ENCODE results near the gene PSMG3.

The PSMG3 gene

GRCh38 chr7:1569833-1570632 is at the start of gene PSMG3:
Gene PSMG3, minus strand, starts transcription at chr7:1570032. Its CDS starts 693 bp downstream, at chr7:1569339.
- peak; percentile 92 for DNase-seq (ENCODE audit: low read depth)

- DNase-seq (ENCODE audit: low read depth), result no peak
Observed at GRCh38 chr7:1618475-1618874, 48.6 kb upstream of the PSMG3 start.

DNA sequence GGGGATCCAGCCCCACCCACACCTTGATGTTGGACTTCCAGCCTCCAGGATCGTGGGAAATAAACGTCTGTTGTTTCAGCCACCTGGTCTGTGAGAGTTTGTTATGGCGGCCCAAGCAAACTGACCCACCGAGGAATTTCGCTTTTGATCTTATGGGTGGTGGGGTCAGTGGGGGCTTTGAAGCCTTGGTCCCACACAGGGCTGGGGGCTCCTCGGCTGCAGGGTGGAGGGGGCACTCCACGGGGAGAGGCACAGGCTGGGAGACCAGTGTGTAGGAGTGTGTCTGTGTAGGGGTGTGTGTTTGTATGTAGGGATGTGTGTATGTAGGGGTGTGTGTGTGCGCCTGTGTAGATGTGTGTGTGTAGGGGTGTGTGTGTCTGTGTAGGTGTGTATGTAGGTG is 48.1 kb upstream of the PSMG3 start:
- DNase-seq (ENCODE audit: low read depth), result no peak

- no peak for DNase-seq (ENCODE audit: low read depth)
Observed at GRCh38 chr7:1616741-1617140, 46.9 kb upstream of the PSMG3 start.

DNA sequence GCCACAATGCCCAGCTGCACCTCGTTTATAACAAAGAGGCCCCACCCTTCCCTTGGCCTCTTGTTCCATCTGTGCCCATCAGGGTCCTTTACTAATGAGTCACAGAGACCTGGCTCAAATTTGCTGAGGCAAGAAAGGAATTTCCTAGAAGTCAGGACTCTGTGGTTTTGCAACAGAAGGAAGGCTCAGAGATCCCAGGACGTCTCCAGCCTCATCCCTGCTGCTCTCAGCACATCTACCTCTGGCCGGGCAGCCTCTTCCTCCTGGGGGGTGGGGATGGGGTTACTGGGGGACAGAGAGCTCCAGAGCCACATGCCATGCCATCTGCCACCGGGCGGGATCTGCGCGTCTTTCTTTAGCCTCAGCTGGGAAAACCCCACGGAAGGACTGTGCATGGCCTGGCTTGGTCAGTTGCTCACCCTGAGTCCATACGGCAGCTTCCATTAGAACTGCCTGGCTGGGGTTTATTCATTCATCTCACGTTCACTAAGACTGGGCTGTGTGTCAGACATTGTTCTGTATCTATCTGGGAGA is 41.9 kb upstream of the PSMG3 start:
- no peak for DNase-seq (ENCODE audit: low read depth)

GRCh38 chr7:1610678-1611302 is 41.0 kb upstream of the PSMG3 start:
- DNase-seq (ENCODE audit: low read depth), result no peak

DNA sequence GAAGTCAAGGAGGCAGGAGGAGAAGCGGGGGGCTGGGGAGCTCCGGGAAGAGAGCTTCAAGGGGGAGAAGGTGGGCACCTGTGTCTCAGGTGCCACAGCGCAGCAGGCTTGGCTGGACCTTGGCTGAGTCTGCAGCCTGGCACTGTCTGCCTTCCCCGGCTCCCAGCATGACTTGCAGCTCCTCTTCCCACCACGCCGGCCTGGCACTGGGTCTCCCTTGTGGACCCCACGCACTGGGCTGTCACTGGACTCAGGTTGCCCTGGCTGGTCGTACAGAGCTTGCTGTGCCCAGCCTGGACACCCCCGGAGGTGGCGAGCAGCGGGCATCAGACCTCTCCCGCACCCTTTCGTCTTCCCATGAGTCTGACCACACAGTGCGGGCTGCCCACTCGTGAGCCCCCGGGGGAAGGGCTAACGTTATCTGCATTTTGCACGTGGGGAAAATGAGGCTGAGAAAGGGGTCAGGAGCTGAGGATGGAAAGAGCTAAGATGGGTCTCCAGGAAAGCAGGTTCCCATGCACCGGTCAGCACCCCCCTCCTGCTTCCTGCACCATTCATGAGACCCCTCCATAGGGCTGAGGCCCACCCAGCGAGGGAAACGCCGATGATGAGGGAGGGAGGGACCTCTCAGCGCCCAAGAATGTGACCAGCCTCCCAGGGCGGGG is 40.3 kb upstream of the PSMG3 start:
- no peak for DNase-seq (ENCODE audit: low read depth)

- no peak for DNase-seq (ENCODE audit: low read depth)
Observed at GRCh38 chr7:1609023-1609422, 39.2 kb upstream of the PSMG3 start.

- no peak for DNase-seq (ENCODE audit: low read depth)
Observed at GRCh38 chr7:1608318-1608717, 38.5 kb upstream of the PSMG3 start.

- no peak for DNase-seq (ENCODE audit: low read depth)
Observed at GRCh38 chr7:1607696-1608095, 37.9 kb upstream of the PSMG3 start.

- DNase-seq (ENCODE audit: low read depth), result no peak
Observed at GRCh38 chr7:1607001-1607400, 37.2 kb upstream of the PSMG3 start.

DNA sequence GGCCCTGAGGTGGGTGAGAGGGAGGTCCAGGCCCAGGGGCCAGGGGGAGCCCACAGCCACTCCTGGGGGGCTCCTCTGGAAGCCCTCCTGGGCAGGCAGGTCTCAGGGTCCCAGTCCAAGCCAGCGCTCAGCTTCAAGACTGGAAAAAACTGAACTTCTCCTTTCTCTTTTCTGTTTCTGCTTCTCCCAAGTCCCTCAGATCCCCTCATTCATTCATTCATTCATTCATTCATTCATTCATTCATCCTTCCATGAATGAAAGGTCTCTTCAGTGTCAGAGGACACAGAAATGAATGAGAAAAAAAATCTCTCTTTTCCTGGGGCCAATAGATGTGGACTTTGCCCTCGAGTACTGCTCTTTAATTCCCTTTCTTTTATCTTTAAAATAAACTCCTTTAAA is 34.6 kb upstream of the PSMG3 start:
- no peak for DNase-seq (ENCODE audit: low read depth)

GRCh38 chr7:1603346-1604225 is 33.8 kb upstream of the PSMG3 start:
- DNase-seq (ENCODE audit: low read depth), result no peak

DNA sequence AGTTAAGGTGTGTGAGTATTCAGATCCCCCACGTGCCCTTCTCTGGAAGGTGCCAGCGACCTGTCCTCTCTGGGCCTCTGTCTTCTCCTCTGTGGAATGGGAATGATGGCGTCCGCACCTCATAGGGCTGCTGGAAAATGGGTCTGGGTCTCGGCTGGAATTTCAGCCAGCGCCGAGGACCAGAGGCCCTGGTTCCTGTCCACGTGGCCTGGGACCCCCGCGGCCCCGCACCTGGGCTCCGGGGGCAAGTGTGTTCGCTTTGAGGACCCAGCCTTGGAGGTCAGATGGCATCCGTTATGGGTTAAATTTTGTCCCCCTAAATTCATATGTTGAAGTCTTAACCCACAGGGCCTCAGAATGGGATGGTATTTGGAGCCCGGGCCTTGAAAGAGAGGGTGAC is 32.6 kb upstream of the PSMG3 start:
- no peak for DNase-seq (ENCODE audit: low read depth)

DNA sequence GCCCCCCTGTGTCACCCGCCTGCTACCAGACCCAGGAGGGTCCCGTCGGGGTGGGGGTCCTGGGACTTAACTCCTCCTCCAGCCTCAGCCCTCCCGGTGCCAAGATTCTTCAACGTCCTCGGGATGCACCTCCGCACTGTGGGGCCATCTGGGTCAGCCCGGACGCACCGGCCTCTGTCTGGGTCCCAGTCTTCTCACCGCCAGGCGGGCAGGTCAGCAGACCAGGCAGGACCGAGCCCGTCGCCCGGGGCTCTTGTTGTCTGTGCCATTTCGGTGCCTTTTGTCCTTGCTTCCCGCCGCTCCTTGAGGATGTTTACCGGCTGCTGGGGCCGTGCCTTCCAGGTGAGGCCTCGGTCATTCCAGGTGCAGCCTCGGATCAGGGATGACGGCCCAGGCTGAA is 32.1 kb upstream of the PSMG3 start:
- no peak for DNase-seq (ENCODE audit: low read depth)

GRCh38 chr7:1599640-1600395 is 30.0 kb upstream of the PSMG3 start:
- no peak for DNase-seq (ENCODE audit: low read depth)

DNA sequence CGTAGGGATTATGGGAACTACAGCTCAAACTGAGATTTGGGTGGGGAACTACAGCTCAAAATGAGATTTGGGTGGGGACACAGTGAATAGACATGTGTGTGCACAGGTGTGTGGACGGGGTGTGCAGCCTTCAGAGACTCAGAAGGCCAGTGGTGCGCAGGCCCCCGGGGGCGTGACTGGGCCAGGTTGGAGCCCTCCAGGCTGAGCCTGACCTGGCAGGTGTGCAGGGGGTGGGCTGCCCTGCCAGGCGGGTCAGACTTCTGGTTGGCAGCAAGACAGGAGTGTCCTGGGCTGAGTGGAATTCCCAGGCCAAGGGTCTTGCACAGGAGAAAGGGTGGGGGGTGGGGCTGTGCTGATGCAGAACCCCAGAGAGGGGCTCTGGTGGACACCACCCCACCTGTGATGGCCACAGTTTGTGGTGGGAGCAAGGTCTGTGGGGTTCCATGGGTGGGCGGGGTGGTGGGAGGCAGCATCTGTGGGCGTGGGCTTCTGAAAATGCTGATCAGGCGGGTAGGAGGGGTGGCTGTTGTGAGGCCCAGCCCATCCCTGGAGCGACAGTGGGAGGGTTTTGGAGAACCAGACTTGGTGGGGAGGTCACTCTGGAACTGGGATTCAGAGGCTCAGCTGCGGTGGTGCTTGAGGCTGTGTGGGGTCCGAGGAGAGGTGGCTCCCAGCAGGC is 29.3 kb upstream of the PSMG3 start:
- DNase-seq (ENCODE audit: low read depth), result no peak

DNA sequence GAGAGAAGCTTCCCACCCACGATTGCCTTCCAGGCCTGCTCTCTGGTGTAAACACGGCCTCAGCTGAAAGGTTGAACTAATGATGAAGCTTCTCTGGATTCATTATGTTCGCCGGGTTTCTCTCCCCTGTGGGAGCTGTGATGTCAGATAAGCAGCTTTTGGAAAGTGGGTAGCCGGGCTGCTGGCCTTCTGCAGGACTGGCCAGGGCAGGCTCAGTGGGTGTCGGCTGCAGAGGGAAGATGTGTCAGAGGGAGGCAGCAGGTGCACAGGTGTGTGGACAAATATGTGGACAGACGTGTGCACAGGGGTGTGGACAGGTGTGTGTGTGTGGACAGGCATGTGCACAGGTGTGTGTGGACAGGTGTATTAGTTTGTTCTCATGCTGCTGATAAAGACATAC is 28.5 kb upstream of the PSMG3 start:
- DNase-seq (ENCODE audit: low read depth), result no peak

DNA sequence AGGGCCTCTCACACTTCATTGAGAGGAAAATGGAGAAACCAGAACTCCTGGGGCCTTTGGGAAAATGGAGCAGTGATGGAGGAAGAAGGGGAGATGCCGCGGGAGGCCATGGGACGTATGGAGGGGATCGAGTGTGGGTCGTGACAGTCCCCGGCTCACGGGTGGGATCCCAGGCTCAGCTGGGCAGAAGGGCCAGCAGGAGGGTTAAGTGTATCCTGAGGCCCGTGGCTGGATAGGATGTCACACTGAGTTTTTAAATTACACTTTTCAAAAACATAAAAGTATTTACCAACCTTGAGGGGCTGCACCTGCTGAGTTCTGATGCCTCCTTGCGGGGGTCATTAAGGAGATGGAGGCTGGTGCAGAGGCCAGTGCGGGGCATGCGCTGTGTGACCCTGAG is 28.0 kb upstream of the PSMG3 start:
- no peak for DNase-seq (ENCODE audit: low read depth)

DNA sequence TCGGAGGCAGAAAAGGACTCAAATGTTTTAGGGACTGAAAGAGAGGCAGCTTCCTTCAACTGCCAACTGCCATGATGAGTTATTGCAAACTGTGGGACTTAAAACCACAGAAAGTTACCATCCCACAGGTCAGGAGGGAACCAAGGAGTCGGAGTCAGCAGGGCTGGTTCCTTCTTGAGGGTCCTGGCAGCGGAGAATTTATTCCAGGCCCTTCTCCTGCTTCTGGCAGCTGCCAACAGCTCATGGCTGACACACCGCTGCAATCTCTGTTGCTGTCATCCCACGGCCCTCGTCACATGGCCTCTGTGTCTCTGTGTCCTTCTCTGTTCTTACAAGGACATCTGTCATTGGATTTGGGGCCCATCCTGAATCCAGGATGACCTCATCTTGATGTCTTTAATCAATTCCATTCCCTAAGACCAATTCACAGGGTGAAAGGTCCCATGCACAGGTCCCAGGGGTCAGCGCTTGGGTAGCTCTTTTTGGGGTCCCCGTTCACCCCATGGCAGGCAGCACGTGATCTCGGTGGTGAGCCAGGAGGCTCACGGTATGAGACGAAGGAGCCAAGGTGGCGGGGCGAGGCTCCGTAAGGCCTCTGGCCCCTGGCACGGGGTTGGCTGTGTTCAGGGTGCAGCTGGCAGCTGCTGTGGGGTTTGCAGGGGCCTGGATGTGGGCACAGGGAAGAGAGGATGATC is 27.4 kb upstream of the PSMG3 start:
- no peak for DNase-seq (ENCODE audit: low read depth)
